Activated CD4-positive, CD25-positive, alpha-beta regulatory T cell treated with anti-CD3 and anti-CD28 coated beads, Interleukin-2, amount 50 U/mL, for 16 hours (primary cell): ENCODE measurements around the gene ACVR1C.

ENCODE experiments used
- DNase-seq: peaks from one replicate; pipeline ENCODE4 v3.0.0-alpha.2; 2020; ENCODE audit warnings: low read depth, low spot score

The ACVR1C gene

DNA sequence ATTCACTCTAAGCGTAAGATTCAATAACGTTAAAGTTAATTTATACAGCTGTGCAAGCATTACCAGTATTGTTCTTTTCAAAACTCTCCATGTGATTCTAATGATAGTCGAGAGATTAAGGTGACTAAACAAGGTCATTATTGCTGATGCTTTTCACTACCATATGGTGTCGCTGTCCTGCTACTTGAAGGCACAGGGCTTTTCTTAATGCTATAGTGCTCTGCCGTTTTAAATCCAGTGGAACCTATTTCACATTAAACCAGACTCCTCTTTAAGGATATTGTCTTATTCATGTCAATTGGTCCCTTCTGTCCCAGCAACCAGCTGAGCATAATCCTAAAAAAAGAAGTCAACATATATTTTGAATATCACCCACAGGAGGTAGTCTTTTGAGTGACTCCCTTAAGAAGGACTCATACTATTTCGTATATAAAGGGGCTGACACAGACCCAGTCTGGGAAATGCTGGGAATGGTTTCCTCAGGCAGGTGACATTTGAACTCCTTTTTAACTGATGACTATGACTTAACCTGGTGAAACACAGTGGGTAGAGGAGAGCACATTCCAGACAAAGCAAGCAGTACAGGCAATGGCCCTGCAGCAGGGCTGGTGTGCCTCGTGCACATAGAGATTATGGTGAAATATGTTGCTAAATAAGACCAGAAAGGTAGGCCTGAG, 130.9 kb downstream of the ACVR1C start:
- DNase-seq, result no peak

- peak; percentile 33 for DNase-seq
Observed at GRCh38 chr2:157492189-157492773, 136.4 kb downstream of the ACVR1C start.

GRCh38 chr2:157489983-157490382, 138.7 kb downstream of the ACVR1C start:
- no peak for DNase-seq

DNA sequence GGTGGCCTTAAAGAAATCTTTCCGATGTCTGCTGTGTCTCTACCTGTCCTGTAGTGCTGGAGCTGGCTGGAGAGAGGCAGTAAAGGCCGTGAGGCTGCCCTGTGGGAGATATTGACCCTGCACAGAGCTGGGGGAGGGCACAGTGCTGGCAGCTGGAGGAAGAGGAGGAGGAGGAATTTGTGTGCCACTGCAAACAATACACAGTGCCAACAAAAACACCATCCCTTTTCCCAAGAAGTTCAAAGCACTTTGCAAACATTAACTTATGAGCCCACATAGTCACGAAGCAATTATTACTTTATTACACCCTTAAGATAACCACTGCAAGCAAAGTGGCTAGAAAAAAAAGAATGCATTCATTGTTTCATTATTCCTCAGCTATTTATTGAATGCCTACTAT, 139.8 kb downstream of the ACVR1C start:
- DNase-seq, result no peak

- no peak for DNase-seq
Observed at GRCh38 chr2:157487747-157488146, 140.9 kb downstream of the ACVR1C start.

- no peak for DNase-seq
Observed at GRCh38 chr2:157487271-157487610, 141.4 kb downstream of the ACVR1C start.

DNA sequence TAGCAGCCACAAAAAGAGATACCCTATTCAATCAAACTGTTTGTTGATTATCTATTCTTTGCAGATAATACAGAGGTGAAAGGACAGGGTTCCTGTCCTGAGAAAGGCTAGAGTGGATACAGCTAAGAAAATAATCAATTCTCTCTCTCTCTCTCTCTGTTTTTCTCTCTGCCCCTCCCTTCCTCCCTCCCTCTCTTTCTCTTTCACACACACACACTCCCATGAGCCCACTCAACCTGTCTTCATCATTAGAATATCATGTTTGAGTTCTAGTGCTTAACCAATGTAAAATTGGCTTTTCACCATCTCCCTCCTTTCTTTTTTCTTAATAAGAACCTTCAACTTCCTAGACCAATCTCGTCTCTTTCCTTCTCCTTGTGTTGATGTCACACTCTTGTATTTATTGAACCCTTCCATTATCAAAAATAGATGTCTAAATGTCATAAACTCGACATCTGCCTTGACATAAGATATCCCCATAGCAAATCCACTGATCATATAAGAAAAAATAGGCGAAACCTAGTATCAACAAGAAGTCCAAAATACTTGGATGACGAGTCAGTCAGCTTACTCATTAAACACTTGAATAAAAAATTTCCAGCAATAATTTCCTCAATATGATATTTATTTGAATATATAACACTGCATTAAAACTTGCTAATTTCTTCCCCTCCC, 141.9 kb downstream of the ACVR1C start:
- DNase-seq, result no peak

- DNase-seq, result no peak
Observed at GRCh38 chr2:157480182-157480961, 148.3 kb downstream of the ACVR1C start.

DNA sequence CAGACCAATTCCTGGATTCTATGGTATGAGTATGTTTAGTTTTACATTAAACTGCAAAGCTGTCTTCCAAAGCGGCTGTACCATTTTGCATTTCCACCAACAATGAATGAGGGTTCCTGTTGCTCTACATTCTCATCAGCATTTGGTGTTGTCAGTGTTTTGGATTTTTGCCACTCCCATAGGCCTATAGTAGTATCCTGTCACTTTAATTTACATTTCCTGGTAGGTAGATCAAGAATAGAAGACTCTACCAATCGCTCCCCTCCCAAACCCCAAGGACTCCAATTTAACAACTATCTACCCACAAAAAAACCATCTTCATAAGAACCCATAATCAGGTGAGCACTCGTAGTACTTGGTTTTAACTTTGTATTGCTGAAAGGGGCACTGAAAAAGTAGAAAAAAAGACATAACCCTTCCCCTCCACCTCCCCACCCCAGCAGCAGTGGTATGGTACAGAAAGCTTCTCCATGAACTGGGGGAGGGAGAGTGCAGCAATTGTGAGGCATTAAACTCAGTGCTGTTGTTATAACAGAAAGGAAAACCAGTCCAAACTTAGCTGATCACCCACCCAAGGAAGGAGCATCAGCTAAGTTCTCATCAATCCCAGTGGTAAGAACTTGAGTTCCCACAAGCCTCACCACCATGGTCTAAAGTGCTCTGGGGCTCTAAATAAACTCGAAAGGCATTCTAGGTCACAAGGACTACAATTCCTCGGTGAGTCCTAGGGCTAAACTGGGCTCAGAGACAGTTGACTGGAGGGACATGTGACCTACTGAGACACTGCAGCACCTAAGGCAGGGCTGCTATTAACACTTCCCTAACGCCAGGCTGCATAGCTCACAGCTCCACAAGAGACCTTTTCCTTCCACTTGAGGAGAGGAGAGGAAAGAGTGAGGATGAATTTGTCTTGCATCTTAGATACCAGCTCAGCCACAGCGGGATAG, 149.3 kb downstream of the ACVR1C start:
- no peak for DNase-seq

- DNase-seq, result no peak
Observed at GRCh38 chr2:157477919-157478318, 150.7 kb downstream of the ACVR1C start.

DNA sequence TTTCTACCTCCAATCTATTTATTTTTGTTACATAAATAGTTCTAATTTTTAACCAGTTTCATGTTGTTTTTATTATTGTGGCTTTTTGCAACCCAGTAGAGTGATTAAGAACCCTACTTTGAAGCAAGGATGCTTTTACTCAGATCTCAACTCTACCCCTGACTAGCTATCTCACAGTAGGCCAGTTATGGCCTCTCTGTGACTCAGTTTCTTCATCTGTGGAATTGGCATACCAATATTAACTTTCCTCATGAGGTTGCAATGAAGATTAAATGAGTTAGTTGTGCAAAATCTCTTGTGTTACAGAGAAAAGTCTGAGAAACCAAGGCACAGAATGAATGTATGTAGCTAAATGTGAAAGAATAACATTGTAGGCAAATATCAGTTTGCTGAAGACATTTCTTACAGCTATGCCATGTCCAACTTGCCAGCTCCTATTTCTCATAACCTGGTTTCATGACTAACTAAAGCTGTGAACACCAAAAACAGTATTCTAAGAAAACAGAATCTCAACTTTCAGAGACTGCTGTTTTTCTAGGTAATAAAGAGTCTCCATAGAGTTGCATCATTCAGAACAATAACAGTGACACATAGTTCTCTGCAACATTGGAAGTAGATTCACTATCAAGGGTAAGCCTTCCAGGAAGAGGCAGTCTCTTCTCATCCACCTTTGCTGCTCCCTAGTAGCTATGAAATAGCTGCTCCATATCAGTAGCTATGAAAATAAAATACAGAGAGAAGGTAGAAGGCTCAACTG, 151.5 kb downstream of the ACVR1C start:
- DNase-seq, result no peak
